HL-60/S4 treated with phorbol 12-myristate 13-acetate at 8.2 ng/mL for 4 days and 3 days (cell line): Measurements from ENCODE around the gene ABCC4.

Experiments used
- in situ Hi-C: fragments of 300-500 bp; cut with MboI; formaldehyde crosslinking; loops from 2 replicates; pipeline ENCODE4 v1.15.0; 2022; ENCODE audit warnings: low sequenced_read_pairs

Gene ABCC4

GRCh38 chr13:95258098-95258497 is 43.2 kb downstream of the ABCC4 start:
- in situ Hi-C loops: no loop called here

- in situ Hi-C loops: no loop called here
Observed at GRCh38 chr13:95256091-95256490, 45.2 kb downstream of the ABCC4 start.

GRCh38 chr13:95255072-95255732 is 46.0 kb downstream of the ABCC4 start:
- in situ Hi-C loops: no loop called here

GRCh38 chr13:95254339-95254738 is 46.9 kb downstream of the ABCC4 start:
- in situ Hi-C loops: no loop called here

GRCh38 chr13:95253033-95253432 is 48.2 kb downstream of the ABCC4 start:
- in situ Hi-C loops: no loop called here

GRCh38 chr13:95251641-95252040 is 49.6 kb downstream of the ABCC4 start:
- in situ Hi-C loops: no loop called here

GRCh38 chr13:95250961-95251360 is 50.3 kb downstream of the ABCC4 start:
- in situ Hi-C loops: no loop called here

GRCh38 chr13:95248953-95249352 is 52.3 kb downstream of the ABCC4 start:
- in situ Hi-C loops: no loop called here

- in situ Hi-C loops: no loop called here
Observed at GRCh38 chr13:95247852-95248251, 53.4 kb downstream of the ABCC4 start.

GRCh38 chr13:95247171-95247570 is 54.1 kb downstream of the ABCC4 start:
- in situ Hi-C loops: no loop called here

- in situ Hi-C loops: no loop called here
Observed at GRCh38 chr13:95246292-95247082, 54.8 kb downstream of the ABCC4 start.

GRCh38 chr13:95245071-95245470 is 56.2 kb downstream of the ABCC4 start:
- in situ Hi-C loops: no loop called here

- in situ Hi-C loops: no loop called here
Observed at GRCh38 chr13:95243207-95243606, 58.0 kb downstream of the ABCC4 start.

- in situ Hi-C loops: no loop called here
Observed at GRCh38 chr13:95241321-95241720, 59.9 kb downstream of the ABCC4 start.

- in situ Hi-C loops: no loop called here
Observed at GRCh38 chr13:95239283-95239682, 62.0 kb downstream of the ABCC4 start.

GRCh38 chr13:95237310-95237870 is 63.9 kb downstream of the ABCC4 start:
- in situ Hi-C loops: no loop called here

- in situ Hi-C loops: no loop called here
Observed at GRCh38 chr13:95236774-95237173, 64.5 kb downstream of the ABCC4 start.

GRCh38 chr13:95235974-95236373 is 65.3 kb downstream of the ABCC4 start:
- in situ Hi-C loops: no loop called here

GRCh38 chr13:95235199-95235756 is 66.0 kb downstream of the ABCC4 start:
- in situ Hi-C loops: no loop called here

- in situ Hi-C loops: no loop called here
Observed at GRCh38 chr13:95234242-95234641, 67.0 kb downstream of the ABCC4 start.

GRCh38 chr13:95233026-95233635 is 68.1 kb downstream of the ABCC4 start:
- in situ Hi-C loops: no loop called here
